H1 (cell line): ENCODE measurements around the gene ZNF791. TPM values are rescaled to one million over a fixed set of nuclear protein-coding genes. Genes with fewer than 3 reads are reported as not detected.

Experiments
- CTCF ChIA-PET: fragments of 300-600 bp; sonication (Branson Sonifier 250); formaldehyde crosslinking; loops from one replicate; lab custom pipeline; 2021; ENCODE audit not compliant: partially characterized antibody; lab: Charles Lee
- POLR2A ChIA-PET: fragments of 300-600 bp; sonication (Branson Sonifier 250); formaldehyde crosslinking; loops from one replicate; lab custom pipeline; 2021; ENCODE audit warnings: inconsistent platforms; ENCODE audit not compliant: partially characterized antibody; lab: Charles Lee
- DNase-seq, 2 experiments: peaks; one replicate each; pipeline versions ENCODE4 v3.0.0 to v3.0.0-alpha.2; 2010 to 2022; ENCODE audit warnings: low spot score in 2 of 2, low read depth in 1 of 2, mixed read lengths in 1 of 2
- FAIRE-seq: peaks from 2 replicates; lab custom pipeline; 2011; peaks lifted over from hg19 to GRCh38; lab: Jason Lieb, UNC
- H2AFZ ChIP-seq: 2 replicates; pipeline ENCODE4 v1.8.1; 2012; ENCODE audit warnings: low read length, inconsistent platforms
- H2AK5ac ChIP-seq: 2 replicates; pipeline ENCODE4 v1.6.1; 2013; ENCODE audit warnings: low read depth, low read length
- H2BK120ac ChIP-seq: replicated peaks from 2 replicates; pipeline ENCODE3; 2013; ENCODE audit warnings: low read depth, low read length, inconsistent platforms
- H2BK12ac ChIP-seq: 2 replicates; pipeline ENCODE4 v1.6.1; 2013; ENCODE audit warnings: low read depth, low read length
- H2BK15ac ChIP-seq: 2 replicates; pipeline ENCODE4 v1.6.1; 2013; ENCODE audit warnings: low read length
- H2BK20ac ChIP-seq: 2 replicates; pipeline ENCODE4 v1.6.1; 2013; ENCODE audit warnings: low read length
- H2BK5ac ChIP-seq: 2 replicates; pipeline ENCODE4 v1.6.1; 2013; ENCODE audit warnings: low read depth, low read length
- H3K14ac ChIP-seq: 2 replicates; pipeline ENCODE4 v1.6.1; 2013; ENCODE audit warnings: inconsistent platforms; ENCODE audit not compliant: insufficient read length
- H3K18ac ChIP-seq: 2 replicates; pipeline ENCODE4 v1.6.1; 2013; ENCODE audit warnings: low read length; ENCODE audit errors: extremely low read depth
- H3K23ac ChIP-seq: 2 replicates; pipeline ENCODE4 v1.6.1; 2013; ENCODE audit warnings: inconsistent platforms; ENCODE audit not compliant: insufficient read length
- H3K23me2 ChIP-seq: 2 replicates; pipeline ENCODE4 v1.6.1; 2013; ENCODE audit warnings: low read depth, low read length
- H3K27ac ChIP-seq: 2 replicates; pipeline ENCODE4 v1.6.1; 2011; ENCODE audit warnings: low read depth, low read length, inconsistent platforms
- H3K27me3 ChIP-seq, 4 experiments: replicated peaks in 1 of 4; 1 replicate in 1 of 4; 2 replicates in 3 of 4; pipeline versions ENCODE4 v1.6.1 to v1.8.1; 2011 to 2013; ENCODE audit warnings: low read length in 3 of 4, mild to moderate bottlenecking in 3 of 4, inconsistent platforms in 2 of 4, mixed read lengths in 2 of 4, moderate library complexity in 1 of 4; ENCODE audit not compliant: control insufficient read depth in 3 of 4, insufficient read depth in 3 of 4; ENCODE audit errors: extremely low read depth in 1 of 4
- H3K36me3 ChIP-seq, 4 experiments: 2 replicates each; pipeline versions ENCODE4 v1.6.1 to v1.8.1; 2011 to 2013; ENCODE audit warnings: mild to moderate bottlenecking in 4 of 4, low read length in 3 of 4, moderate library complexity in 2 of 4, control low read depth in 1 of 4, inconsistent platforms in 1 of 4; ENCODE audit not compliant: insufficient read depth in 4 of 4, control insufficient read depth in 2 of 4
- H3K4ac ChIP-seq: replicated peaks from 2 replicates; pipeline ENCODE3; 2013; ENCODE audit warnings: low read length, low read depth, mixed read lengths, inconsistent platforms; ENCODE audit not compliant: insufficient read length
- H3K4me1 ChIP-seq, 4 experiments: replicated peaks in 1 of 4; 1 replicate in 1 of 4; 2 replicates in 3 of 4; pipeline versions ENCODE4 v1.6.1 to v1.8.1; 2011 to 2013; ENCODE audit warnings: low read length in 3 of 4, inconsistent platforms in 2 of 4, mixed read lengths in 1 of 4; ENCODE audit not compliant: insufficient read depth in 4 of 4, control insufficient read depth in 3 of 4
- H3K4me2 ChIP-seq, 2 experiments: 2 replicates each; pipeline versions ENCODE4 v1.6.1 to v1.8.1; 2011 to 2013; ENCODE audit warnings: low read depth in 2 of 2, low read length in 2 of 2, control low read depth in 1 of 2, inconsistent platforms in 1 of 2, mild to moderate bottlenecking in 1 of 2; ENCODE audit not compliant: insufficient read depth in 1 of 2
- H3K4me3 ChIP-seq, 4 experiments: fragments of 200-600, 300-600 bp in 1 of 4; sonication (generic), shearing (Covaris generic), sonication (Bioruptor Twin) in 1 of 4; 2 replicates each; pipeline versions ENCODE4 v1.5.1 to v1.8.1; 2011 to 2016; ENCODE audit warnings: low read length in 4 of 4, low read depth in 3 of 4, control low read depth in 2 of 4, inconsistent platforms in 2 of 4, mild to moderate bottlenecking in 2 of 4, mixed read lengths in 1 of 4, moderate library complexity in 1 of 4; ENCODE audit not compliant: insufficient read depth in 2 of 4; ENCODE audit errors: extremely low read depth in 1 of 4
- H3K56ac ChIP-seq: replicated peaks from 2 replicates; pipeline ENCODE3; 2013; ENCODE audit warnings: low read depth, mild to moderate bottlenecking, mixed read lengths, low read length, inconsistent platforms; ENCODE audit not compliant: insufficient read length
- H3K79me1 ChIP-seq: 2 replicates; pipeline ENCODE4 v1.6.1; 2013; ENCODE audit warnings: low read depth, low read length, control low read depth
- H3K79me2 ChIP-seq, 2 experiments: 2 replicates each; pipeline versions ENCODE4 v1.6.1 to v1.8.1; 2012 to 2013; ENCODE audit warnings: low read length in 2 of 2, mild to moderate bottlenecking in 2 of 2, inconsistent platforms in 1 of 2; ENCODE audit not compliant: insufficient read depth in 2 of 2, control insufficient read depth in 1 of 2
- H3K9ac ChIP-seq, 4 experiments: replicated peaks in 1 of 4; 1 replicate in 1 of 4; 2 replicates in 3 of 4; pipeline versions ENCODE4 v1.6.1 to v1.8.1; 2011 to 2013; ENCODE audit warnings: low read depth in 3 of 4, low read length in 3 of 4, control low read depth in 2 of 4, mild to moderate bottlenecking in 2 of 4, moderate library complexity in 2 of 4, inconsistent platforms in 1 of 4; ENCODE audit errors: extremely low read depth in 1 of 4
- H3K9me3 ChIP-seq, 2 experiments: 2 replicates each; pipeline versions ENCODE4 v1.6.1 to v1.8.1; 2012 to 2013; ENCODE audit warnings: mild to moderate bottlenecking in 2 of 2, moderate library complexity in 2 of 2, control low read depth in 1 of 2, inconsistent platforms in 1 of 2, low read depth in 1 of 2, low read length in 1 of 2, mixed read lengths in 1 of 2; ENCODE audit not compliant: insufficient read depth in 2 of 2
- H4K20me1 ChIP-seq, 2 experiments: replicated peaks in 1 of 2; 2 replicates each; pipeline versions ENCODE3 to v1.8.1; 2011 to 2013; ENCODE audit warnings: inconsistent platforms in 2 of 2, low read length in 2 of 2, mild to moderate bottlenecking in 1 of 2; ENCODE audit not compliant: insufficient read depth in 2 of 2, control insufficient read depth in 1 of 2
- H4K5ac ChIP-seq: 2 replicates; pipeline ENCODE4 v1.6.1; 2013; ENCODE audit warnings: low read length, low read depth, mixed read lengths, inconsistent platforms; ENCODE audit not compliant: insufficient read length
- H4K8ac ChIP-seq: 2 replicates; pipeline ENCODE4 v1.8.0; 2013; ENCODE audit warnings: mild to moderate bottlenecking, moderate library complexity, low read length, inconsistent platforms; ENCODE audit not compliant: insufficient read depth; ENCODE audit errors: extremely low read depth
- H4K91ac ChIP-seq: replicated peaks from 2 replicates; pipeline ENCODE3; 2013; ENCODE audit warnings: low read length, mixed read lengths, inconsistent platforms; ENCODE audit not compliant: insufficient read length
- BACH1 ChIP-seq: IDR thresholded peaks from 2 replicates; pipeline ENCODE4 v1.6.1; 2012; ENCODE audit warnings: low read length, improper control_type of control experiment
- BRCA1 ChIP-seq: IDR thresholded peaks from 2 replicates; pipeline ENCODE4 v1.6.1; 2012; ENCODE audit warnings: low read depth, low read length, improper control_type of control experiment
- CBX8 ChIP-seq: fragments of 300-800, 300-1000 bp; sonication (generic); IDR thresholded peaks from 2 replicates; pipeline ENCODE4 v1.7.1; 2016; ENCODE audit warnings: low read depth, low read length, borderline replicate concordance
- GABPA ChIP-seq: IDR thresholded peaks from 2 replicates; pipeline ENCODE4 v1.6.1; 2011; ENCODE audit warnings: mild to moderate bottlenecking, low read length, moderate library complexity, borderline replicate concordance; ENCODE audit not compliant: insufficient read depth
- JUND ChIP-seq: IDR thresholded peaks from 2 replicates; pipeline ENCODE4 v1.6.1; 2011; ENCODE audit warnings: mild to moderate bottlenecking, improper control_type of control experiment, low read length
- KDM4A ChIP-seq: IDR thresholded peaks from one replicate; pipeline ENCODE4 v1.7.1; 2012; ENCODE audit warnings: low read depth, mild to moderate bottlenecking, moderate library complexity, low read length, inconsistent platforms; ENCODE audit not compliant: severe bottlenecking
- MAX ChIP-seq: IDR thresholded peaks from 2 replicates; pipeline ENCODE4 v1.6.1; 2012; ENCODE audit warnings: inconsistent platforms
- NRF1 ChIP-seq: IDR thresholded peaks from 2 replicates; pipeline ENCODE4 v1.6.1; 2011; ENCODE audit warnings: mild to moderate bottlenecking, low read depth, low read length, improper control_type of control experiment
- POLR2AphosphoS5 ChIP-seq: IDR thresholded peaks from 2 replicates; pipeline ENCODE4 v1.6.1; 2011; ENCODE audit warnings: low read depth, low read length
- SP2 ChIP-seq: IDR thresholded peaks from 2 replicates; pipeline ENCODE4 v1.6.1; 2012; ENCODE audit warnings: mild to moderate bottlenecking, low read length, inconsistent platforms
- TBP ChIP-seq: IDR thresholded peaks from 2 replicates; pipeline ENCODE4 v1.6.1; 2011; ENCODE audit warnings: low read depth, low read length, improper control_type of control experiment
- YY1 ChIP-seq: IDR thresholded peaks from 2 replicates; pipeline ENCODE4 v1.6.1; 2011; ENCODE audit warnings: low read depth, mild to moderate bottlenecking, low read length
- WGBS, 2 experiments: shearing (Covaris generic) in 1 of 2; methylation state at CpG; one replicate each; pipeline versions ENCODE4 v1.1.6 to v1.1.7; 2013 to 2015; ENCODE audit warnings: low lambda C conversion rate in 2 of 2, mixed read lengths in 2 of 2, inconsistent platforms in 1 of 2, low coverage in 1 of 2, missing lambda C conversion rate in 1 of 2; ENCODE audit not compliant: insufficient replicate concordance in 2 of 2, insufficient coverage in 1 of 2, insufficient read length in 1 of 2; ENCODE audit errors: extremely low coverage in 1 of 2, missing lambda C conversion rate in 1 of 2; 5-methylcytosine and 5-hydroxymethylcytosine counted together
- polyA plus RNA-seq, 7 experiments: library from polyadenylated mRNA; depleted of rRNA in 3 of 7; stranded (reverse) in 5 of 7; unstranded in 2 of 7; fragments of >200 nt in 5 of 7; fragments of 200-250 nt in 2 of 7; gene quantifications; 1 replicate in 5 of 7; 2 replicates in 1 of 7; 4 replicates in 1 of 7; pipeline versions ENCODE4 v1.2.1 to v1.2.3, GENCODE V29; 2011 to 2013; ENCODE audit warnings: missing spikeins in 2 of 7, mixed read lengths in 2 of 7
- total RNA-seq: library from RNA; stranded (reverse); fragmentation: NEBNext Ultra II Directional; extraction: Animal tissue kit (Norgen Biotek cat#: 25700); gene quantifications from 2 replicates; pipeline ENCODE4 v1.2.1, GENCODE V29; 2021

Gene ZNF791
- total and polyA plus RNA-seq, 2 of the 8 experiments (the other 6 are each of a cell fraction or from before 2014, with no cell fraction given): 4.1 to 18.6 TPM

DNA sequence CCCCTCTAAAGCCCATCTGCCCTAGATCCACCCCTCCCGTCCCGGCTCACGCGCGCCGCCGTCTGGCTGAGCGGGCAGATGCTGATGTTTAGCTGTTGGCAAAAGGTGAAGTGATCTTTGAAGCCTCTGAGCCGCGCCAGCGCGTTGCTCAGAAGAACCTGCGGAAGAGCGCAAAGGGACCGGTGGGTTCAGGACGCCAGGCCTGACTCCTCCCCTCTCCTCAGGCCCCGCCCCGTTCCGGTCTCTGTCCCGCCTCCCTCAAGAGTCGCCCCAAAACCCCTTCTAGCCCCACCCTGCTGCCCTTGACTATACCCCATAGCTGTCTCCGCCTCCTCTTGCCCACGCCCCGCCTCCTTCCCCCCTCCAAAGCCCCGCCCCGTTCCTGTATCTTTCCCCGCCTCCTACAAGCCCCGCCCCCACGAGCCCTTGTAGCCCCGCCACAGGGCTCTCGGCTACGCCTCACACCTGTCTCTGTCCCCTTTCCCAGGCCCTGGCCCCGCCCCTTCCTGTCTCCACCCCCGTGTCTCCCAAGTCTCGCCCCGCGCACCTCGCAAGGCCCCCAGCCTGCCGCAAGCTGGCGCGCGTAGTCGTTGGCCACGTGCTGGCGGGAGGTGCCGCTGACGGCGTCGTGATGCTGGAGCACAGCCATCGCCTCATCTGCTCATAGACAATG, 46.3 kb downstream of the ZNF791 start:
- Histone ChIP-seq H3K4ac (no peak overlapping the region), H3K27me3 (no peaks in the 10 kb centered on the region), H3K9ac (no peak overlapping the region), H4K5ac (no peak overlapping the region), H3K14ac (no peak overlapping the region), H3K4me1 (peaks cover 0 to 6% (median 3%) of the 10 kb centered on the region in 4 experiments; a peak in 5 of 7 replicates), H3K18ac (no peak overlapping the region; the same call in 1 of the 2 replicates), H3K9me3 (no peaks in the 10 kb centered on the region), H2BK5ac (no peak overlapping the region), H3K79me2 (no peaks in the 10 kb centered on the region), H4K20me1 (peaks cover 0 to 3% of the 10 kb centered on the region in 2 experiments), H2BK12ac (no peak overlapping the region), H2AFZ (peak overlapping the region; percentile 71; the same call in 1 of the 2 replicates), H3K23me2 (no peaks in the 10 kb centered on the region), H3K79me1 (no peaks in the 10 kb centered on the region), H3K27ac (no peak overlapping the region; the same call in 1 of the 2 replicates), H3K4me2 (peak overlapping the region; percentile 12 to 53; a peak in 3 of 4 replicates), H3K4me3 (peak overlapping the region in 1 of 4 experiments; percentile 20; a peak in 3 of 8 replicates), H2AK5ac (no peak overlapping the region; the same call in 1 of the 2 replicates), H3K56ac (no peak overlapping the region), H4K8ac (peak overlapping the region; percentile 80), H2BK20ac (no peak overlapping the region), H2BK120ac (no peak overlapping the region), H3K36me3 (peaks cover 5 to 28% (median 13%) of the 10 kb centered on the region in 4 experiments), H2BK15ac (no peak overlapping the region), H3K23ac (no peak overlapping the region), H4K91ac (no peak overlapping the region)
- ChIA-PET POLR2A (interaction anchor here (0.6 to 2.0 kb wide), 6 partner anchors 10 to 66 kb away, joined by 3 to 7 read pairs (median 4); partner anchors contain the start of genes ZNF490 and ZNF791), CTCF (interaction anchor here (0.6 to 2.2 kb wide), 14 partner anchors 8 to 317 kb away, joined by 3 to 11 read pairs (median 4); partner anchors contain the start of genes MAN2B1 and WDR83)
- DNase-seq (peak; percentile 91 to 95), FAIRE-seq (peak; percentile 78)
- 63% methylated on average over 26 of the region's 50 CpGs; no CpG with 5 or more reads in 1 of the 2 experiments for WGBS, 2 experiments
- TF ChIP-seq MAX: peak; percentile 99
- no peak for TF ChIP-seq CBX8
- no peak for TF ChIP-seq NRF1
- no peak for TF ChIP-seq YY1
- no peak for TF ChIP-seq GABPA
- no peak for TF ChIP-seq BACH1
- TF ChIP-seq BRCA1: no peak
- TF ChIP-seq KDM4A: no peak
- TF ChIP-seq JUND: no peak
- TF ChIP-seq SP2: no peak
- no peak for TF ChIP-seq POLR2AphosphoS5
- peak; percentile 18; the same call in 1 of the 2 replicates for TF ChIP-seq TBP
